NCI-H524 treated with DMSO at 0.1 percent for 48 hours (cell line): ENCODE data around the gene SCAMP1.
A peak's percentile ranks its signal among the peaks of the same experiment; 100 is the strongest.
"Not testable (repeated sequence)": the region's sequence is repeated elsewhere in the genome, so short reads cannot be mapped to it uniquely, and the experiment has no call there.

Source experiments
- DNase-seq: peaks from one replicate; lab custom pipeline; 2025; lab: John Stamatoyannopoulos, UW

The SCAMP1 gene

GRCh38 chr5:78360924-78361630 is 660 bp downstream of the SCAMP1 start:
- DNase-seq = peak; percentile 41

GRCh38 chr5:78361631-78361993 is 1.2 kb downstream of the SCAMP1 start:
- DNase-seq = no peak

- no peak for DNase-seq
Observed at GRCh38 chr5:78362220-78362619, 1.8 kb downstream of the SCAMP1 start.

- peak; percentile 4 for DNase-seq
Observed at GRCh38 chr5:78364005-78364404, 3.6 kb downstream of the SCAMP1 start.

- peak; percentile 15 for DNase-seq
Observed at GRCh38 chr5:78367318-78367991, 7.0 kb downstream of the SCAMP1 start.

- DNase-seq = no peak
Observed at GRCh38 chr5:78369680-78370079, 9.3 kb downstream of the SCAMP1 start.

GRCh38 chr5:78373231-78373630 is 12.8 kb downstream of the SCAMP1 start:
- DNase-seq = no peak

GRCh38 chr5:78376315-78376714 is 15.9 kb downstream of the SCAMP1 start:
- DNase-seq = no peak

GRCh38 chr5:78377056-78377717 is 16.8 kb downstream of the SCAMP1 start:
- DNase-seq = no peak

GRCh38 chr5:78377718-78378105 is 17.3 kb downstream of the SCAMP1 start:
- no peak for DNase-seq

- DNase-seq = no peak
Observed at GRCh38 chr5:78387468-78388153, 27.2 kb downstream of the SCAMP1 start.

GRCh38 chr5:78391357-78391756 is 30.9 kb downstream of the SCAMP1 start:
- DNase-seq = not testable (repeated sequence)

GRCh38 chr5:78397831-78398230 is 37.4 kb downstream of the SCAMP1 start:
- DNase-seq = no peak

- no peak for DNase-seq
Observed at GRCh38 chr5:78399116-78399515, 38.7 kb downstream of the SCAMP1 start.

- no peak for DNase-seq
Observed at GRCh38 chr5:78404682-78405293, 44.4 kb downstream of the SCAMP1 start.

GRCh38 chr5:78405829-78406750 is 45.7 kb downstream of the SCAMP1 start:
- no peak for DNase-seq

GRCh38 chr5:78407458-78407857 is 47.0 kb downstream of the SCAMP1 start:
- DNase-seq = no peak

- DNase-seq = no peak
Observed at GRCh38 chr5:78411586-78411985, 51.2 kb downstream of the SCAMP1 start.

- no peak for DNase-seq
Observed at GRCh38 chr5:78416677-78417425, 56.4 kb downstream of the SCAMP1 start.

GRCh38 chr5:78419396-78419795 is 59.0 kb downstream of the SCAMP1 start:
- no peak for DNase-seq
